Naive thymus-derived CD4-positive, alpha-beta T cell (primary cell): ENCODE measurements around the gene SRSF3. TPM values are rescaled to one million over a fixed set of nuclear protein-coding genes. Genes with fewer than 3 reads are reported as not detected.

Experiments used
- ATAC-seq: fragments of 150-1000 bp; cut with Tn5 transposase; 2 replicates; pipeline ENCODE4 v1.10.0; 2021; ENCODE audit warnings: mild to moderate bottlenecking, moderate library complexity
- CTCF ChIA-PET: fragments of 350-600 bp; sonication (Branson Sonifier 250); formaldehyde crosslinking; loops from one replicate; lab custom pipeline; 2021; ENCODE audit warnings: antibody characterized with exemption; lab: Charles Lee
- POLR2A ChIA-PET: fragments of 350-600 bp; sonication (Branson Sonifier 250); formaldehyde crosslinking; loops from one replicate; lab custom pipeline; 2021; ENCODE audit warnings: antibody characterized with exemption, inconsistent platforms; lab: Charles Lee
- DNase-seq, 9 donors: peaks; one replicate each; pipeline versions ENCODE4 v3.0.0 to v3.0.0-alpha.2; 2020 to 2022; ENCODE audit warnings: mixed read lengths in 1 of 9
- H3K27ac ChIP-seq: one replicate; pipeline ENCODE4 v1.7.0; 2013; ENCODE audit warnings: mild to moderate bottlenecking, low read depth, low read length, moderate library complexity
- H3K27me3 ChIP-seq, 2 donors: one replicate each; pipeline ENCODE4 v1.7.0; 2013; ENCODE audit warnings: low read length in 2 of 2, mild to moderate bottlenecking in 2 of 2, moderate library complexity in 2 of 2; ENCODE audit not compliant: control insufficient read depth in 2 of 2, insufficient read depth in 2 of 2
- H3K36me3 ChIP-seq, 3 experiments: 1 replicate in 2 of 3; 2 replicates in 1 of 3; pipeline ENCODE4 v1.7.0; 2013; ENCODE audit warnings: low read length in 3 of 3, mild to moderate bottlenecking in 3 of 3, moderate library complexity in 1 of 3; ENCODE audit not compliant: insufficient read depth in 3 of 3, control insufficient read depth in 2 of 3
- H3K4me1 ChIP-seq, 2 donors: one replicate each; pipeline ENCODE4 v1.7.0; 2013; ENCODE audit warnings: low read length in 2 of 2, mild to moderate bottlenecking in 2 of 2, moderate library complexity in 1 of 2; ENCODE audit not compliant: control insufficient read depth in 2 of 2, insufficient read depth in 2 of 2
- H3K4me3 ChIP-seq: 2 replicates; pipeline ENCODE4 v1.7.0; 2013; ENCODE audit warnings: mild to moderate bottlenecking, low read length
- H3K9me3 ChIP-seq, 3 experiments: 1 replicate in 2 of 3; 2 replicates in 1 of 3; pipeline ENCODE4 v1.7.0; 2013; ENCODE audit warnings: low read length in 3 of 3; ENCODE audit not compliant: control insufficient read depth in 2 of 3
- H3K27ac Mint-ChIP-seq, 9 donors: one replicate each; pipeline ENCODE4 v1.8.0; 2020 to 2022; ENCODE audit warnings: mixed read lengths in 9 of 9, mild to moderate bottlenecking in 8 of 9, moderate library complexity in 5 of 9, inconsistent platforms in 2 of 9
- H3K27me3 Mint-ChIP-seq, 5 donors: one replicate each; pipeline ENCODE4 v1.8.0; 2021 to 2022; ENCODE audit warnings: mixed read lengths in 5 of 5, mild to moderate bottlenecking in 1 of 5
- H3K36me3 Mint-ChIP-seq, 5 donors: one replicate each; pipeline ENCODE4 v1.8.0; 2020 to 2022; ENCODE audit warnings: mixed read lengths in 5 of 5, mild to moderate bottlenecking in 3 of 5, inconsistent platforms in 1 of 5
- H3K4me1 Mint-ChIP-seq, 7 donors: one replicate each; pipeline ENCODE4 v1.8.0; 2020 to 2022; ENCODE audit warnings: mixed read lengths in 7 of 7, mild to moderate bottlenecking in 3 of 7, inconsistent platforms in 1 of 7
- H3K4me3 Mint-ChIP-seq, 10 donors: one replicate each; pipeline ENCODE4 v1.8.0; 2020 to 2022; ENCODE audit warnings: mild to moderate bottlenecking in 10 of 10, mixed read lengths in 10 of 10, moderate library complexity in 6 of 10, inconsistent platforms in 2 of 10
- H3K9me3 Mint-ChIP-seq, 11 donors: one replicate each; pipeline ENCODE4 v1.8.0; 2020 to 2022; ENCODE audit warnings: mixed read lengths in 11 of 11, mild to moderate bottlenecking in 4 of 11, inconsistent platforms in 1 of 11, moderate library complexity in 1 of 11
- intact Hi-C, 2 donors: fragments of 100-400 bp; cut with micrococcal nuclease; formaldehyde crosslinking; loops; one replicate each; pipeline ENCODE4 v1.15.1; 2023
- polyA plus RNA-seq, 2 donors: library from polyadenylated mRNA; unstranded; fragments of 300-500 nt; fragmentation: Illumina TruSeq; gene quantifications; one replicate each; pipeline ENCODE4 v1.2.3, GENCODE V29; 2021
- total RNA-seq, 6 experiments: library from RNA in 5 of 6; stranded (reverse) in 5 of 6; gene quantifications; 1 replicate in 5 of 6; 2 replicates in 1 of 6; pipeline ENCODE4 v1.2.3 and lab custom pipeline; 2021 to 2026

The SRSF3 gene
- total and polyA plus RNA-seq, 7 experiments from 2014 or later = 317 to 510 (median 403) TPM

GRCh38 chr6:36559011-36559793 is 35.0 kb upstream of the SRSF3 start:
- Mint-ChIP-seq H3K9me3 (no peaks in the 10 kb centered on the region), H3K27me3 (peaks cover 0 to 35% (median 0%) of the 10 kb centered on the region in 5 donors), H3K4me3 (no peak overlapping the region), H3K4me1 (peaks cover 0 to 8% (median 0%) of the 10 kb centered on the region in 7 donors), H3K36me3 (no peaks in the 10 kb centered on the region), H3K27ac (no peak overlapping the region)
- ATAC-seq = no peak
- Histone ChIP-seq H3K36me3 (no peaks in the 10 kb centered on the region), H3K27ac (no peak overlapping the region), H3K27me3 (no peaks in the 10 kb centered on the region), H3K4me3 (no peak overlapping the region), H3K4me1 (no peaks in the 10 kb centered on the region), H3K9me3 (no peaks in the 10 kb centered on the region)
- CTCF ChIA-PET = interaction anchor here (1.4 kb wide), 1 partner anchor 9 kb away, joined by 3 read pairs; no protein-coding TSS in a partner anchor
- intact Hi-C loops = no loop called here
- no peak for DNase-seq
- POLR2A ChIA-PET = no interaction called here

GRCh38 chr6:36560822-36561221 is 33.3 kb upstream of the SRSF3 start:
- H3K4me3 ChIP-seq = no peak overlapping the region
- DNase-seq = no peak
- H3K9me3 ChIP-seq = no peaks in the 10 kb centered on the region
- intact Hi-C loops = loop anchor here in 1 of 2 donors (2.0 kb wide), 1 partner anchor 14 kb away; the partner anchor contains the start of gene STK38
- CTCF ChIA-PET = no interaction called here
- H3K4me1 ChIP-seq = no peaks in the 10 kb centered on the region
- Mint-ChIP-seq H3K36me3 (no peaks in the 10 kb centered on the region), H3K4me3 (no peak overlapping the region), H3K27ac (peak overlapping the region in 1 of 9 donors; percentile 16), H3K27me3 (peaks cover 0 to 34% (median 0%) of the 10 kb centered on the region in 5 donors), H3K4me1 (peaks cover 0 to 8% (median 0%) of the 10 kb centered on the region in 7 donors), H3K9me3 (no peaks in the 10 kb centered on the region)
- no peak for ATAC-seq
- H3K27ac ChIP-seq = no peak overlapping the region
- H3K36me3 ChIP-seq = no peaks in the 10 kb centered on the region
- no peaks in the 10 kb centered on the region for H3K27me3 ChIP-seq
- POLR2A ChIA-PET = interaction anchor here (0.6 to 1.0 kb wide), 4 partner anchors 13 to 138 kb away, joined by 3 to 4 read pairs (median 3); partner anchors contain the start of gene STK38

- peaks cover 0 to 30% (median 0%) of the 10 kb centered on the region in 5 donors for H3K27me3 Mint-ChIP-seq
- H3K4me3 Mint-ChIP-seq = no peak overlapping the region
- H3K27ac Mint-ChIP-seq = no peak overlapping the region
- intact Hi-C loops = no loop called here
- H3K36me3 Mint-ChIP-seq = no peaks in the 10 kb centered on the region
- Histone ChIP-seq H3K27me3 (no peaks in the 10 kb centered on the region), H3K4me3 (no peak overlapping the region), H3K4me1 (no peaks in the 10 kb centered on the region), H3K9me3 (no peaks in the 10 kb centered on the region), H3K27ac (no peak overlapping the region), H3K36me3 (no peaks in the 10 kb centered on the region)
- ChIA-PET POLR2A (no interaction called here), CTCF (interaction anchor here (0.6 kb wide), 1 partner anchor 30 kb away, joined by 3 read pairs; no protein-coding TSS in a partner anchor)
- no peaks in the 10 kb centered on the region for H3K9me3 Mint-ChIP-seq
- peaks cover 0 to 5% (median 0%) of the 10 kb centered on the region in 7 donors for H3K4me1 Mint-ChIP-seq
- DNase-seq (no peak), ATAC-seq (no peak)
Observed at GRCh38 chr6:36563237-36563927, 30.8 kb upstream of the SRSF3 start.

GRCh38 chr6:36563928-36564284 is 30.3 kb upstream of the SRSF3 start:
- Mint-ChIP-seq H3K36me3 (no peaks in the 10 kb centered on the region), H3K9me3 (no peaks in the 10 kb centered on the region), H3K4me3 (no peak overlapping the region), H3K27me3 (peaks cover 0 to 30% (median 0%) of the 10 kb centered on the region in 5 donors), H3K4me1 (peaks cover 0 to 5% (median 0%) of the 10 kb centered on the region in 7 donors), H3K27ac (no peak overlapping the region)
- ChIA-PET CTCF (interaction anchor here (0.6 kb wide), 1 partner anchor 29 kb away, joined by 3 read pairs; no protein-coding TSS in a partner anchor), POLR2A (no interaction called here)
- no peaks in the 10 kb centered on the region for H3K27me3 ChIP-seq
- intact Hi-C loops = no loop called here
- H3K9me3 ChIP-seq = no peaks in the 10 kb centered on the region
- no peaks in the 10 kb centered on the region for H3K36me3 ChIP-seq
- ATAC-seq (no peak), DNase-seq (no peak)
- H3K27ac ChIP-seq = no peak overlapping the region
- H3K4me3 ChIP-seq = no peak overlapping the region
- H3K4me1 ChIP-seq = no peaks in the 10 kb centered on the region

GRCh38 chr6:36566418-36566905 is 27.7 kb upstream of the SRSF3 start:
- no peaks in the 10 kb centered on the region for H3K9me3 Mint-ChIP-seq
- no peak for ATAC-seq

GRCh38 chr6:36570264-36570663 is 23.9 kb upstream of the SRSF3 start:
- H3K36me3 ChIP-seq = no peaks in the 10 kb centered on the region
- H3K27me3 Mint-ChIP-seq = no peaks in the 10 kb centered on the region
- POLR2A ChIA-PET = interaction anchor here (0.6 kb wide), 1 partner anchor 25 kb away, joined by 7 read pairs; no protein-coding TSS in a partner anchor
- no peak for ATAC-seq
- no peaks in the 10 kb centered on the region for H3K27me3 ChIP-seq
- H3K27ac Mint-ChIP-seq = no peak overlapping the region
- H3K36me3 Mint-ChIP-seq = no peaks in the 10 kb centered on the region
- no peak for DNase-seq
- no peak overlapping the region for H3K27ac ChIP-seq
- CTCF ChIA-PET = interaction anchor here (0.7 kb wide), 1 partner anchor 27 kb away, joined by 4 read pairs; no protein-coding TSS in a partner anchor
- intact Hi-C loops = no loop called here
- H3K9me3 ChIP-seq = no peaks in the 10 kb centered on the region
- peaks cover 0 to 2% (median 0%) of the 10 kb centered on the region in 11 donors for H3K9me3 Mint-ChIP-seq
- H3K4me3 ChIP-seq = no peak overlapping the region
- no peaks in the 10 kb centered on the region for H3K4me1 Mint-ChIP-seq
- H3K4me3 Mint-ChIP-seq = no peak overlapping the region
- H3K4me1 ChIP-seq = no peaks in the 10 kb centered on the region

More at GRCh38 chr6:36566418-36566905, 27.7 kb upstream of the SRSF3 start:
- POLR2A ChIA-PET = interaction anchor here (1.2 kb wide), 1 partner anchor 18 kb away, joined by 3 read pairs; no protein-coding TSS in a partner anchor
- no peaks in the 10 kb centered on the region for H3K4me1 Mint-ChIP-seq
- no peak for DNase-seq
- no peak overlapping the region for H3K4me3 Mint-ChIP-seq
- no peaks in the 10 kb centered on the region for H3K27me3 ChIP-seq
- no peaks in the 10 kb centered on the region for H3K36me3 Mint-ChIP-seq
- intact Hi-C loops = no loop called here
- no peaks in the 10 kb centered on the region for H3K36me3 ChIP-seq
- no peaks in the 10 kb centered on the region for H3K4me1 ChIP-seq
- CTCF ChIA-PET = no interaction called here
- no peak overlapping the region for H3K4me3 ChIP-seq
- H3K27ac ChIP-seq = no peak overlapping the region
- H3K27ac Mint-ChIP-seq = no peak overlapping the region
- H3K9me3 ChIP-seq = no peaks in the 10 kb centered on the region
- H3K27me3 Mint-ChIP-seq = peaks cover 0 to 19% (median 0%) of the 10 kb centered on the region in 5 donors
